B cell (primary cell): Measurements from ENCODE around the gene DNAJB12. TPM values are rescaled to one million over a fixed set of nuclear protein-coding genes. Genes with fewer than 3 reads are reported as not detected.
"Not testable (repeated sequence)": the region's sequence is repeated elsewhere in the genome, so short reads cannot be mapped to it uniquely, and the experiment has no call there.

Experiments
- ATAC-seq: fragments of 200-7000 bp; cut with Tn5 transposase; one replicate; pipeline ENCODE4 v1.10.0; 2021; ENCODE audit warnings: low read depth, mild to moderate bottlenecking, moderate number of reproducible peaks, moderate library complexity
- CTCF ChIA-PET: fragments of 350-600 bp; sonication (Branson Sonifier 250); formaldehyde crosslinking; loops from one replicate; lab custom pipeline; 2021; ENCODE audit warnings: antibody characterized with exemption, inconsistent platforms; lab: Charles Lee
- POLR2A ChIA-PET: fragments of 350-600 bp; sonication (Branson Sonifier 250); formaldehyde crosslinking; loops from one replicate; lab custom pipeline; 2021; ENCODE audit warnings: antibody characterized with exemption; lab: Charles Lee
- DNase-seq: peaks from one replicate; pipeline ENCODE4 v3.0.0; 2013
- H2AFZ ChIP-seq: 2 replicates; pipeline ENCODE4 v1.6.1; 2012; ENCODE audit warnings: mild to moderate bottlenecking, low read depth, low read length; ENCODE audit not compliant: insufficient read depth, poor library complexity, severe bottlenecking
- H3K27ac ChIP-seq, 2 donors: 1 replicate in 1 of 2; 2 replicates in 1 of 2; pipeline ENCODE4 v1.5.1; 2012 to 2013; ENCODE audit warnings: low read length in 2 of 2, mild to moderate bottlenecking in 2 of 2, moderate library complexity in 1 of 2
- H3K27me3 ChIP-seq, 4 experiments: fragments of 200-600 bp in 1 of 4; sonication (generic) in 1 of 4; replicated peaks in 1 of 4; 1 replicate in 2 of 4; 2 replicates in 2 of 4; pipeline versions ENCODE4 v1.6.1 to v1.7.0; 2013 to 2016; ENCODE audit warnings: low read length in 3 of 4, mild to moderate bottlenecking in 2 of 4, mixed read lengths in 1 of 4, moderate library complexity in 1 of 4; ENCODE audit not compliant: insufficient read depth in 4 of 4, control insufficient read depth in 3 of 4; ENCODE audit errors: control extremely low read depth in 1 of 4
- H3K36me3 ChIP-seq, 2 experiments: replicated peaks in 1 of 2; 1 replicate in 1 of 2; 2 replicates in 1 of 2; pipeline versions ENCODE4 v1.6.1 to v1.7.1; 2013; ENCODE audit warnings: low read length in 1 of 2; ENCODE audit not compliant: insufficient read depth in 2 of 2, control insufficient read depth in 1 of 2; ENCODE audit errors: control extremely low read depth in 1 of 2, extremely low read depth in 1 of 2
- H3K4me1 ChIP-seq, 2 donors: fragments of 200-600 bp in 1 of 2; sonication (generic) in 1 of 2; 1 replicate in 1 of 2; 2 replicates in 1 of 2; pipeline versions ENCODE4 v1.5.1 to v1.6.1; 2013 to 2017; ENCODE audit warnings: low read length in 2 of 2; ENCODE audit not compliant: control insufficient read depth in 2 of 2, insufficient read depth in 2 of 2
- H3K4me2 ChIP-seq: replicated peaks from 2 replicates; pipeline ENCODE3; 2012; ENCODE audit warnings: mild to moderate bottlenecking, low read depth, low read length; ENCODE audit not compliant: poor library complexity, severe bottlenecking
- H3K4me3 ChIP-seq, 5 experiments: fragments of 200-600 bp in 1 of 5; sonication (generic) in 1 of 5; 1 replicate in 3 of 5; 2 replicates in 2 of 5; pipeline versions ENCODE4 v1.5.1 to v1.7.0; 2011 to 2016; ENCODE audit warnings: low read length in 4 of 5, mild to moderate bottlenecking in 4 of 5, low read depth in 2 of 5, control low read depth in 1 of 5, moderate library complexity in 1 of 5; ENCODE audit not compliant: insufficient read depth in 1 of 5; ENCODE audit errors: control extremely low read depth in 1 of 5, extremely low read depth in 1 of 5
- H3K79me2 ChIP-seq: fragments of 200-600 bp; sonication (generic); one replicate; pipeline ENCODE4 v1.6.0; 2016; ENCODE audit warnings: low read length; ENCODE audit not compliant: control insufficient read depth, insufficient read depth
- H3K9ac ChIP-seq: fragments of 200-600 bp; sonication (generic); 2 replicates; pipeline ENCODE4 v1.6.1; 2017; ENCODE audit warnings: mild to moderate bottlenecking, low read length, moderate library complexity
- H3K9me3 ChIP-seq, 3 donors: one replicate each; pipeline versions ENCODE4 v1.6.1 to v1.7.1; 2013; ENCODE audit warnings: low read length in 2 of 3; ENCODE audit not compliant: control insufficient read depth in 2 of 3, insufficient read depth in 1 of 3; ENCODE audit errors: control extremely low read depth in 1 of 3
- H4K20me1 ChIP-seq: 2 replicates; pipeline ENCODE4 v1.6.0; 2012; ENCODE audit warnings: mild to moderate bottlenecking, low read length; ENCODE audit not compliant: insufficient read depth, control insufficient read depth, poor library complexity, severe bottlenecking
- H3K27ac Mint-ChIP-seq: one replicate; pipeline ENCODE4 v1.8.0; 2021; ENCODE audit warnings: mixed read lengths
- H3K27me3 Mint-ChIP-seq: one replicate; pipeline ENCODE4 v1.8.0; 2021; ENCODE audit warnings: mixed read lengths
- H3K4me1 Mint-ChIP-seq: one replicate; pipeline ENCODE4 v1.8.0; 2021; ENCODE audit warnings: mixed read lengths
- H3K4me3 Mint-ChIP-seq: one replicate; pipeline ENCODE4 v1.8.0; 2021; ENCODE audit warnings: mixed read lengths
- H3K9me3 Mint-ChIP-seq: one replicate; pipeline ENCODE4 v1.8.0; 2022; ENCODE audit warnings: mixed read lengths; ENCODE audit not compliant: insufficient read depth
- EZH2 ChIP-seq: IDR thresholded peaks from 2 replicates; pipeline ENCODE4 v1.6.1; 2012; ENCODE audit warnings: borderline replicate concordance, low read depth, mild to moderate bottlenecking, moderate library complexity, low read length; ENCODE audit not compliant: insufficient read depth, poor library complexity, severe bottlenecking
- WGBS: methylation state at CpG from one replicate; pipeline ENCODE4 v1.1.5; 2013; ENCODE audit warnings: missing lambda C conversion rate; ENCODE audit not compliant: insufficient coverage; 5-methylcytosine and 5-hydroxymethylcytosine counted together
- intact Hi-C: fragments of 100-400 bp; cut with micrococcal nuclease; formaldehyde crosslinking; loops from one replicate; pipeline ENCODE4 v1.10.0; 2022
- polyA plus RNA-seq: library from polyadenylated mRNA; depleted of rRNA; stranded (reverse); fragments of >200 nt; gene quantifications from 2 replicates; pipeline ENCODE4 v1.2.3, GENCODE V29; 2012
- total RNA-seq, 2 donors: library from RNA; stranded (reverse); fragments of 120-200 nt in 1 of 2; gene quantifications; 1 replicate in 1 of 2; 2 replicates in 1 of 2; pipeline versions ENCODE4 v1.2.3 to v1.2.4, GENCODE V29; 2013 to 2022
- TF ChIP-seq, protein P1 (sequence below): fragments of 200-600 bp; IDR thresholded peaks from one replicate; pipeline ENCODE4 v1.8.0; 2022; ENCODE audit warnings: antibody characterized with exemption, mild to moderate bottlenecking

DNAJB12 gene
- total and polyA plus RNA-seq, 2 donors (not counting 1 experiment from before 2014, with no cell fraction given) = 16.1 to 42.3 TPM

DNA sequence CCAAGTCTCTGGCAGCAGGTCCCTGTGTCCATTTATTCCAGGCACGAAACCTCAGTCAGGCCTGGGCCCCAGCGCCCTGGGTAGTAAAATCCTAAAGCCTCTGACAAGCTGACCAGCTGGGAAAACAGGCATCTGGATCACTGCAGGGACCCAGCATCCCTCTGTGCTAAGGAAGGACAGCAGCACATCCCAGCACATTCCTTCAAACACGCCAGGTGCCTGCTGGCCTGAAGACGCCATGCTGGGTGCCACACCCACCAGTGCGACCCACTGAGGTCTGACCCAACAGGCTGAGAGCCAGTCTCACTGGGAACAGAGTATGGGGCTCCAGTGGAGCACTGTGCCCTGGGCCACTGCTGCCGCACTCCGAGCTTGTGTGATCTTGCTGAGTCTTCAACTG is 6.4 kb downstream of the DNAJB12 start:
- peaks cover 4 to 26% of the 10 kb centered on the region in 2 experiments for H3K36me3 ChIP-seq
- Mint-ChIP-seq H3K9me3 (no peaks in the 10 kb centered on the region), H3K4me1 (peaks cover 29% of the 10 kb centered on the region), H3K27me3 (no peaks in the 10 kb centered on the region), H3K27ac (no peak overlapping the region), H3K4me3 (no peak overlapping the region)
- H3K4me2 ChIP-seq = no peak overlapping the region
- ChIA-PET CTCF (interaction anchor here (0.7 to 3.3 kb wide), 2 partner anchors 10 to 126 kb away, joined by 3 to 22 read pairs; no protein-coding TSS in a partner anchor), POLR2A (no interaction called here)
- ATAC-seq (no peak), DNase-seq (no peak)
- intact Hi-C loops = no loop called here
- no peaks in the 10 kb centered on the region for H3K9me3 ChIP-seq
- 94% methylated on average over 7 of the region's 7 CpGs for WGBS
- TF ChIP-seq, protein P1, sequence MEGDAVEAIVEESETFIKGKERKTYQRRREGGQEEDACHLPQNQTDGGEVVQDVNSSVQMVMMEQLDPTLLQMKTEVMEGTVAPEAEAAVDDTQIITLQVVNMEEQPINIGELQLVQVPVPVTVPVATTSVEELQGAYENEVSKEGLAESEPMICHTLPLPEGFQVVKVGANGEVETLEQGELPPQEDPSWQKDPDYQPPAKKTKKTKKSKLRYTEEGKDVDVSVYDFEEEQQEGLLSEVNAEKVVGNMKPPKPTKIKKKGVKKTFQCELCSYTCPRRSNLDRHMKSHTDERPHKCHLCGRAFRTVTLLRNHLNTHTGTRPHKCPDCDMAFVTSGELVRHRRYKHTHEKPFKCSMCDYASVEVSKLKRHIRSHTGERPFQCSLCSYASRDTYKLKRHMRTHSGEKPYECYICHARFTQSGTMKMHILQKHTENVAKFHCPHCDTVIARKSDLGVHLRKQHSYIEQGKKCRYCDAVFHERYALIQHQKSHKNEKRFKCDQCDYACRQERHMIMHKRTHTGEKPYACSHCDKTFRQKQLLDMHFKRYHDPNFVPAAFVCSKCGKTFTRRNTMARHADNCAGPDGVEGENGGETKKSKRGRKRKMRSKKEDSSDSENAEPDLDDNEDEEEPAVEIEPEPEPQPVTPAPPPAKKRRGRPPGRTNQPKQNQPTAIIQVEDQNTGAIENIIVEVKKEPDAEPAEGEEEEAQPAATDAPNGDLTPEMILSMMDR = no peak
- no peak for TF ChIP-seq EZH2
- H3K4me3 ChIP-seq = no peak overlapping the region
- H3K79me2 ChIP-seq = peaks cover 58% of the 10 kb centered on the region
- no peak overlapping the region for H2AFZ ChIP-seq
- no peak overlapping the region for H3K27ac ChIP-seq
- H3K27me3 ChIP-seq = no peaks in the 10 kb centered on the region
- no peak overlapping the region for H3K9ac ChIP-seq
- H3K4me1 ChIP-seq = peaks cover 10 to 11% of the 10 kb centered on the region in 2 donors
- peaks cover 20% of the 10 kb centered on the region for H4K20me1 ChIP-seq

- 90% methylated on average over 4 of the region's 7 CpGs for WGBS
- H3K9me3 Mint-ChIP-seq, H3K4me3 ChIP-seq, H3K9me3 ChIP-seq, H3K27ac ChIP-seq, H3K27ac Mint-ChIP-seq, H3K4me2 ChIP-seq, H3K9ac ChIP-seq, intact Hi-C loops, DNase-seq, ATAC-seq, H3K4me1 ChIP-seq, H3K27me3 ChIP-seq, H2AFZ ChIP-seq, H3K4me3 Mint-ChIP-seq, H3K27me3 Mint-ChIP-seq: not testable (repeated sequence)
- CTCF ChIA-PET = interaction anchor here (0.6 to 13.9 kb wide), 4 partner anchors 9 to 217 kb away, joined by 3 to 333 read pairs (median 6); no protein-coding TSS in a partner anchor
- Histone ChIP-seq H4K20me1 (peaks cover 16% of the 10 kb centered on the region), H3K79me2 (peaks cover 37% of the 10 kb centered on the region), H3K36me3 (peaks cover 0 to 38% of the 10 kb centered on the region in 2 experiments)
- H3K4me1 Mint-ChIP-seq = peaks cover 11% of the 10 kb centered on the region
- POLR2A ChIA-PET = interaction anchor here (0.7 kb wide), 1 partner anchor 1825 kb away, joined by 6 read pairs; no protein-coding TSS in a partner anchor
These were observed 8.6 kb downstream of the DNAJB12 start for GRCh38 chr10:72346117-72346516.
